Epithelial cell of proximal tubule (primary cell): ENCODE results near the gene GRIP1. TPM values are rescaled to one million over a fixed set of nuclear protein-coding genes. Genes with fewer than 3 reads are reported as not detected.

Source experiments
- DNase-seq: peaks from one replicate; pipeline ENCODE4 v3.0.0-alpha.2; 2011; ENCODE audit warnings: low read depth
- H3K4me3 ChIP-seq: 2 replicates; pipeline ENCODE4 v1.5.1; 2011; ENCODE audit warnings: low read depth, mild to moderate bottlenecking, low read length
- CTCF ChIP-seq: conservative IDR thresholded peaks from 2 replicates; pipeline ENCODE4 v1.5.1; 2012; ENCODE audit warnings: low read depth, mild to moderate bottlenecking, low read length
- total RNA-seq: library from RNA; depleted of rRNA; stranded (reverse); fragments of >200 nt; gene quantifications from 2 replicates; pipeline ENCODE4 v1.2.3, GENCODE V29; 2015

GRIP1 gene
- total RNA-seq, 1 donor from 2014 or later, result 1.5 TPM

GRCh38 chr12:66453844-66454243, 225.0 kb downstream of the GRIP1 start:
- DNase-seq, result no peak
- H3K4me3 ChIP-seq, result no peak overlapping the region
- TF ChIP-seq CTCF, result no peak

- no peak for TF ChIP-seq CTCF
- no peak overlapping the region for H3K4me3 ChIP-seq
- DNase-seq, result no peak
Measured at GRCh38 chr12:66453120-66453519, 225.8 kb downstream of the GRIP1 start.

- no peak overlapping the region for H3K4me3 ChIP-seq
- no peak for TF ChIP-seq CTCF
- DNase-seq, result no peak
Measured at GRCh38 chr12:66449531-66449930, 229.3 kb downstream of the GRIP1 start.

- no peak for TF ChIP-seq CTCF
- H3K4me3 ChIP-seq, result no peak overlapping the region
- DNase-seq, result no peak
Measured at GRCh38 chr12:66447643-66448042, 231.2 kb downstream of the GRIP1 start.

- DNase-seq, result no peak
- H3K4me3 ChIP-seq, result no peak overlapping the region
- no peak for TF ChIP-seq CTCF
Measured at GRCh38 chr12:66446276-66446675, 232.6 kb downstream of the GRIP1 start.

GRCh38 chr12:66441905-66442559, 236.8 kb downstream of the GRIP1 start:
- no peak for DNase-seq
- no peak overlapping the region for H3K4me3 ChIP-seq
- TF ChIP-seq CTCF, result no peak

GRCh38 chr12:66438601-66439000, 240.3 kb downstream of the GRIP1 start:
- no peak for DNase-seq
- no peak overlapping the region for H3K4me3 ChIP-seq
- TF ChIP-seq CTCF, result no peak
